H1 (cell line): ENCODE results near the gene CLPSL2. TPM values are rescaled to one million over a fixed set of nuclear protein-coding genes. Genes with fewer than 3 reads are reported as not detected.

ENCODE experiments used
- CTCF ChIA-PET: fragments of 300-600 bp; sonication (Branson Sonifier 250); formaldehyde crosslinking; loops from one replicate; lab custom pipeline; 2021; ENCODE audit not compliant: partially characterized antibody; lab: Charles Lee
- POLR2A ChIA-PET: fragments of 300-600 bp; sonication (Branson Sonifier 250); formaldehyde crosslinking; loops from one replicate; lab custom pipeline; 2021; ENCODE audit warnings: inconsistent platforms; ENCODE audit not compliant: partially characterized antibody; lab: Charles Lee
- DNase-seq, 2 experiments: peaks; one replicate each; pipeline versions ENCODE4 v3.0.0 to v3.0.0-alpha.2; 2010 to 2022; ENCODE audit warnings: low spot score in 2 of 2, low read depth in 1 of 2, mixed read lengths in 1 of 2
- FAIRE-seq: peaks from 2 replicates; lab custom pipeline; 2011; peaks lifted over from hg19 to GRCh38; lab: Jason Lieb, UNC
- H2AFZ ChIP-seq: 2 replicates; pipeline ENCODE4 v1.8.1; 2012; ENCODE audit warnings: low read length, inconsistent platforms
- H2AK5ac ChIP-seq: 2 replicates; pipeline ENCODE4 v1.6.1; 2013; ENCODE audit warnings: low read depth, low read length
- H2BK120ac ChIP-seq: replicated peaks from 2 replicates; pipeline ENCODE3; 2013; ENCODE audit warnings: low read depth, low read length, inconsistent platforms
- H2BK12ac ChIP-seq: 2 replicates; pipeline ENCODE4 v1.6.1; 2013; ENCODE audit warnings: low read depth, low read length
- H2BK15ac ChIP-seq: 2 replicates; pipeline ENCODE4 v1.6.1; 2013; ENCODE audit warnings: low read length
- H2BK20ac ChIP-seq: 2 replicates; pipeline ENCODE4 v1.6.1; 2013; ENCODE audit warnings: low read length
- H2BK5ac ChIP-seq: 2 replicates; pipeline ENCODE4 v1.6.1; 2013; ENCODE audit warnings: low read depth, low read length
- H3K14ac ChIP-seq: 2 replicates; pipeline ENCODE4 v1.6.1; 2013; ENCODE audit warnings: inconsistent platforms; ENCODE audit not compliant: insufficient read length
- H3K18ac ChIP-seq: 2 replicates; pipeline ENCODE4 v1.6.1; 2013; ENCODE audit warnings: low read length; ENCODE audit errors: extremely low read depth
- H3K23ac ChIP-seq: 2 replicates; pipeline ENCODE4 v1.6.1; 2013; ENCODE audit warnings: inconsistent platforms; ENCODE audit not compliant: insufficient read length
- H3K23me2 ChIP-seq: 2 replicates; pipeline ENCODE4 v1.6.1; 2013; ENCODE audit warnings: low read depth, low read length
- H3K27ac ChIP-seq: 2 replicates; pipeline ENCODE4 v1.6.1; 2011; ENCODE audit warnings: low read depth, low read length, inconsistent platforms
- H3K27me3 ChIP-seq, 4 experiments: replicated peaks in 1 of 4; 1 replicate in 1 of 4; 2 replicates in 3 of 4; pipeline versions ENCODE4 v1.6.1 to v1.8.1; 2011 to 2013; ENCODE audit warnings: low read length in 3 of 4, mild to moderate bottlenecking in 3 of 4, inconsistent platforms in 2 of 4, mixed read lengths in 2 of 4, moderate library complexity in 1 of 4; ENCODE audit not compliant: control insufficient read depth in 3 of 4, insufficient read depth in 3 of 4; ENCODE audit errors: extremely low read depth in 1 of 4
- H3K36me3 ChIP-seq, 4 experiments: 2 replicates each; pipeline versions ENCODE4 v1.6.1 to v1.8.1; 2011 to 2013; ENCODE audit warnings: mild to moderate bottlenecking in 4 of 4, low read length in 3 of 4, moderate library complexity in 2 of 4, control low read depth in 1 of 4, inconsistent platforms in 1 of 4; ENCODE audit not compliant: insufficient read depth in 4 of 4, control insufficient read depth in 2 of 4
- H3K4ac ChIP-seq: replicated peaks from 2 replicates; pipeline ENCODE3; 2013; ENCODE audit warnings: low read length, low read depth, mixed read lengths, inconsistent platforms; ENCODE audit not compliant: insufficient read length
- H3K4me1 ChIP-seq, 4 experiments: replicated peaks in 1 of 4; 1 replicate in 1 of 4; 2 replicates in 3 of 4; pipeline versions ENCODE4 v1.6.1 to v1.8.1; 2011 to 2013; ENCODE audit warnings: low read length in 3 of 4, inconsistent platforms in 2 of 4, mixed read lengths in 1 of 4; ENCODE audit not compliant: insufficient read depth in 4 of 4, control insufficient read depth in 3 of 4
- H3K4me2 ChIP-seq, 2 experiments: 2 replicates each; pipeline versions ENCODE4 v1.6.1 to v1.8.1; 2011 to 2013; ENCODE audit warnings: low read depth in 2 of 2, low read length in 2 of 2, control low read depth in 1 of 2, inconsistent platforms in 1 of 2, mild to moderate bottlenecking in 1 of 2; ENCODE audit not compliant: insufficient read depth in 1 of 2
- H3K4me3 ChIP-seq, 4 experiments: fragments of 200-600, 300-600 bp in 1 of 4; sonication (generic), shearing (Covaris generic), sonication (Bioruptor Twin) in 1 of 4; 2 replicates each; pipeline versions ENCODE4 v1.5.1 to v1.8.1; 2011 to 2016; ENCODE audit warnings: low read length in 4 of 4, low read depth in 3 of 4, control low read depth in 2 of 4, inconsistent platforms in 2 of 4, mild to moderate bottlenecking in 2 of 4, mixed read lengths in 1 of 4, moderate library complexity in 1 of 4; ENCODE audit not compliant: insufficient read depth in 2 of 4; ENCODE audit errors: extremely low read depth in 1 of 4
- H3K56ac ChIP-seq: replicated peaks from 2 replicates; pipeline ENCODE3; 2013; ENCODE audit warnings: low read depth, mild to moderate bottlenecking, mixed read lengths, low read length, inconsistent platforms; ENCODE audit not compliant: insufficient read length
- H3K79me1 ChIP-seq: 2 replicates; pipeline ENCODE4 v1.6.1; 2013; ENCODE audit warnings: low read depth, low read length, control low read depth
- H3K79me2 ChIP-seq, 2 experiments: 2 replicates each; pipeline versions ENCODE4 v1.6.1 to v1.8.1; 2012 to 2013; ENCODE audit warnings: low read length in 2 of 2, mild to moderate bottlenecking in 2 of 2, inconsistent platforms in 1 of 2; ENCODE audit not compliant: insufficient read depth in 2 of 2, control insufficient read depth in 1 of 2
- H3K9ac ChIP-seq, 4 experiments: replicated peaks in 1 of 4; 1 replicate in 1 of 4; 2 replicates in 3 of 4; pipeline versions ENCODE4 v1.6.1 to v1.8.1; 2011 to 2013; ENCODE audit warnings: low read depth in 3 of 4, low read length in 3 of 4, control low read depth in 2 of 4, mild to moderate bottlenecking in 2 of 4, moderate library complexity in 2 of 4, inconsistent platforms in 1 of 4; ENCODE audit errors: extremely low read depth in 1 of 4
- H3K9me3 ChIP-seq, 2 experiments: 2 replicates each; pipeline versions ENCODE4 v1.6.1 to v1.8.1; 2012 to 2013; ENCODE audit warnings: mild to moderate bottlenecking in 2 of 2, moderate library complexity in 2 of 2, control low read depth in 1 of 2, inconsistent platforms in 1 of 2, low read depth in 1 of 2, low read length in 1 of 2, mixed read lengths in 1 of 2; ENCODE audit not compliant: insufficient read depth in 2 of 2
- H4K20me1 ChIP-seq, 2 experiments: replicated peaks in 1 of 2; 2 replicates each; pipeline versions ENCODE3 to v1.8.1; 2011 to 2013; ENCODE audit warnings: inconsistent platforms in 2 of 2, low read length in 2 of 2, mild to moderate bottlenecking in 1 of 2; ENCODE audit not compliant: insufficient read depth in 2 of 2, control insufficient read depth in 1 of 2
- H4K5ac ChIP-seq: 2 replicates; pipeline ENCODE4 v1.6.1; 2013; ENCODE audit warnings: low read length, low read depth, mixed read lengths, inconsistent platforms; ENCODE audit not compliant: insufficient read length
- H4K8ac ChIP-seq: 2 replicates; pipeline ENCODE4 v1.8.0; 2013; ENCODE audit warnings: mild to moderate bottlenecking, moderate library complexity, low read length, inconsistent platforms; ENCODE audit not compliant: insufficient read depth; ENCODE audit errors: extremely low read depth
- H4K91ac ChIP-seq: replicated peaks from 2 replicates; pipeline ENCODE3; 2013; ENCODE audit warnings: low read length, mixed read lengths, inconsistent platforms; ENCODE audit not compliant: insufficient read length
- CREB1 ChIP-seq: IDR thresholded peaks from 2 replicates; pipeline ENCODE4 v1.6.1; 2012; ENCODE audit warnings: inconsistent platforms
- CTCF ChIP-seq, 3 experiments: IDR thresholded peaks; 1 replicate in 2 of 3; 2 replicates in 1 of 3; pipeline versions ENCODE4 v1.5.1 to v1.6.1; 2011; ENCODE audit warnings: low read length in 3 of 3, mild to moderate bottlenecking in 3 of 3, inconsistent platforms in 2 of 3, low read depth in 1 of 3, moderate library complexity in 1 of 3; ENCODE audit not compliant: insufficient read depth in 1 of 3; ENCODE audit errors: control extremely low read depth in 1 of 3
- GABPA ChIP-seq: IDR thresholded peaks from 2 replicates; pipeline ENCODE4 v1.6.1; 2011; ENCODE audit warnings: mild to moderate bottlenecking, low read length, moderate library complexity, borderline replicate concordance; ENCODE audit not compliant: insufficient read depth
- GTF2F1 ChIP-seq: IDR thresholded peaks from 2 replicates; pipeline ENCODE4 v1.6.1; 2012; ENCODE audit warnings: low read depth, low read length, improper control_type of control experiment, borderline replicate concordance
- POLR2A ChIP-seq, 2 experiments: IDR thresholded peaks; 1 replicate in 1 of 2; 2 replicates in 1 of 2; pipeline ENCODE4 v1.6.1; 2011; ENCODE audit warnings: low read depth in 2 of 2, low read length in 2 of 2, mild to moderate bottlenecking in 2 of 2; ENCODE audit errors: control extremely low read depth in 1 of 2
- POU5F1 ChIP-seq: IDR thresholded peaks from 2 replicates; pipeline ENCODE4 v1.6.1; 2011; ENCODE audit warnings: low read depth, mild to moderate bottlenecking, low read length, moderate library complexity
- RNF2 ChIP-seq: fragments of 200-900, 300-1000 bp; sonication (generic); IDR thresholded peaks from 2 replicates; pipeline ENCODE4 v1.7.1; 2016; ENCODE audit warnings: borderline replicate concordance, low read depth, mild to moderate bottlenecking, antibody characterized with exemption, low read length; ENCODE audit not compliant: poor library complexity, severe bottlenecking; ENCODE audit errors: missing control alignments
- SP2 ChIP-seq: IDR thresholded peaks from 2 replicates; pipeline ENCODE4 v1.6.1; 2012; ENCODE audit warnings: mild to moderate bottlenecking, low read length, inconsistent platforms
- TAF1 ChIP-seq: IDR thresholded peaks from 2 replicates; pipeline ENCODE4 v1.6.1; 2011; ENCODE audit warnings: mild to moderate bottlenecking, low read depth, low read length
- TAF7 ChIP-seq: optimal IDR thresholded peaks from 2 replicates; pipeline ENCODE3; 2011; ENCODE audit warnings: low read depth, mild to moderate bottlenecking, inconsistent platforms, low read length, moderate library complexity, borderline replicate concordance
- TBP ChIP-seq: IDR thresholded peaks from 2 replicates; pipeline ENCODE4 v1.6.1; 2011; ENCODE audit warnings: low read depth, low read length, improper control_type of control experiment
- WGBS, 2 experiments: shearing (Covaris generic) in 1 of 2; methylation state at CpG; one replicate each; pipeline versions ENCODE4 v1.1.6 to v1.1.7; 2013 to 2015; ENCODE audit warnings: low lambda C conversion rate in 2 of 2, mixed read lengths in 2 of 2, inconsistent platforms in 1 of 2, low coverage in 1 of 2, missing lambda C conversion rate in 1 of 2; ENCODE audit not compliant: insufficient replicate concordance in 2 of 2, insufficient coverage in 1 of 2, insufficient read length in 1 of 2; ENCODE audit errors: extremely low coverage in 1 of 2, missing lambda C conversion rate in 1 of 2; 5-methylcytosine and 5-hydroxymethylcytosine counted together
- polyA plus RNA-seq, 7 experiments: library from polyadenylated mRNA; depleted of rRNA in 3 of 7; stranded (reverse) in 5 of 7; unstranded in 2 of 7; fragments of >200 nt in 5 of 7; fragments of 200-250 nt in 2 of 7; gene quantifications; 1 replicate in 5 of 7; 2 replicates in 1 of 7; 4 replicates in 1 of 7; pipeline versions ENCODE4 v1.2.1 to v1.2.3, GENCODE V29; 2011 to 2013; ENCODE audit warnings: missing spikeins in 2 of 7, mixed read lengths in 2 of 7
- total RNA-seq: library from RNA; stranded (reverse); fragmentation: NEBNext Ultra II Directional; extraction: Animal tissue kit (Norgen Biotek cat#: 25700); gene quantifications from 2 replicates; pipeline ENCODE4 v1.2.1, GENCODE V29; 2021

The CLPSL2 gene
- total and polyA plus RNA-seq, 2 of the 8 experiments (the other 6 are each of a cell fraction or from before 2014, with no cell fraction given): 1.4 to 3.4 TPM

GRCh38 chr6:35731414-35731735 lies 45.0 kb upstream of the CLPSL2 start:
- Histone ChIP-seq H3K9me3 (no peaks in the 10 kb centered on the region), H3K23ac (no peak overlapping the region), H2AFZ (no peak overlapping the region), H3K56ac (peak overlapping the region; percentile 48), H3K23me2 (peaks cover 22% of the 10 kb centered on the region), H3K4me3 (peak overlapping the region; percentile 43 to 91 (median 70)), H2BK15ac (peak overlapping the region; percentile 88; the same call in 1 of the 2 replicates), H3K18ac (peak overlapping the region; percentile 94), H2BK120ac (no peak overlapping the region), H4K91ac (peak overlapping the region; percentile 26), H3K4ac (no peak overlapping the region), H4K20me1 (no peaks in the 10 kb centered on the region), H4K5ac (peak overlapping the region; percentile 84), H3K79me2 (no peaks in the 10 kb centered on the region), H3K4me1 (peaks cover 15 to 36% (median 28%) of the 10 kb centered on the region in 4 experiments), H3K27me3 (peaks cover 0 to 7% (median 1%) of the 10 kb centered on the region in 4 experiments; a peak in 3 of 7 replicates), H2BK5ac (peak overlapping the region; percentile 93), H2BK20ac (peak overlapping the region; percentile 90; the same call in 1 of the 2 replicates), H3K36me3 (no peaks in the 10 kb centered on the region), H2AK5ac (no peak overlapping the region; the same call in 1 of the 2 replicates), H3K9ac (peak overlapping the region in 2 of 4 experiments; percentile 65 to 67; a peak in 5 of 7 replicates), H3K14ac (no peak overlapping the region), H3K27ac (peak overlapping the region; percentile 92), H4K8ac (peak overlapping the region; percentile 79), H3K79me1 (no peaks in the 10 kb centered on the region), H2BK12ac (no peak overlapping the region), H3K4me2 (peak overlapping the region; percentile 74 to 89)
- ChIA-PET CTCF (interaction anchor here (1.0 to 3.8 kb wide), 6 partner anchors 10 to 235 kb away, joined by 3 to 12 read pairs (median 3); partner anchors contain the start of gene TEAD3), POLR2A (interaction anchor here (1.2 to 2.7 kb wide), 9 partner anchors 9 to 234 kb away, joined by 3 to 9 read pairs (median 5); partner anchors contain the start of gene FKBP5)
- FAIRE-seq (no peak), DNase-seq (peak in 1 of 2 experiments; percentile 99)
- 6% methylated on average over 15 of the region's 23 CpGs; no CpG with 5 or more reads in 1 of the 2 experiments for WGBS, 2 experiments
- TF ChIP-seq CREB1: peak; percentile 90
- no peak for TF ChIP-seq GTF2F1
- peak; percentile 51 for TF ChIP-seq TBP
- no peak for TF ChIP-seq CTCF (IDR thresholded peaks at IDR 0.05; ENCODE audit: control extremely low read depth in 1 of 3, insufficient read depth in 1 of 3, low read depth in 1 of 3, low read length in 3 of 3)
- TF ChIP-seq SP2: no peak
- no peak for TF ChIP-seq GABPA
- TF ChIP-seq TAF7: peak; percentile 21
- TF ChIP-seq TAF1: peak; percentile 60; the same call in 1 of the 2 replicates
- TF ChIP-seq POLR2A (IDR thresholded peaks at IDR 0.05; ENCODE audit: control extremely low read depth in 1 of 2, low read depth in 2 of 2, low read length in 2 of 2): peak in 1 of 2 experiments; percentile 44; a peak in 1 of 3 replicates
- no peak for TF ChIP-seq POU5F1
- TF ChIP-seq RNF2: no peak
